KOPT-K1 (cell line): ENCODE results near the gene ANKRD63.

Experiments
- H3K27ac ChIP-seq: fragments of 200-600 bp; sonication (generic); 2 replicates; pipeline ENCODE4 v1.5.1; 2016; ENCODE audit warnings: antibody characterized with exemption, mild to moderate bottlenecking, low read depth, low read length; ENCODE audit not compliant: poor library complexity, severe bottlenecking
- H3K36me3 ChIP-seq: fragments of 200-600 bp; sonication (generic); 2 replicates; pipeline ENCODE4 v1.5.1; 2017; ENCODE audit warnings: antibody characterized with exemption, mild to moderate bottlenecking, low read length, moderate library complexity; ENCODE audit not compliant: insufficient read depth
- H3K9me3 ChIP-seq: fragments of 200-600 bp; sonication (generic); 2 replicates; pipeline ENCODE4 v1.5.1; 2017; ENCODE audit warnings: antibody characterized with exemption, low read length, mild to moderate bottlenecking; ENCODE audit not compliant: insufficient read depth, poor library complexity, severe bottlenecking

The ANKRD63 gene

DNA sequence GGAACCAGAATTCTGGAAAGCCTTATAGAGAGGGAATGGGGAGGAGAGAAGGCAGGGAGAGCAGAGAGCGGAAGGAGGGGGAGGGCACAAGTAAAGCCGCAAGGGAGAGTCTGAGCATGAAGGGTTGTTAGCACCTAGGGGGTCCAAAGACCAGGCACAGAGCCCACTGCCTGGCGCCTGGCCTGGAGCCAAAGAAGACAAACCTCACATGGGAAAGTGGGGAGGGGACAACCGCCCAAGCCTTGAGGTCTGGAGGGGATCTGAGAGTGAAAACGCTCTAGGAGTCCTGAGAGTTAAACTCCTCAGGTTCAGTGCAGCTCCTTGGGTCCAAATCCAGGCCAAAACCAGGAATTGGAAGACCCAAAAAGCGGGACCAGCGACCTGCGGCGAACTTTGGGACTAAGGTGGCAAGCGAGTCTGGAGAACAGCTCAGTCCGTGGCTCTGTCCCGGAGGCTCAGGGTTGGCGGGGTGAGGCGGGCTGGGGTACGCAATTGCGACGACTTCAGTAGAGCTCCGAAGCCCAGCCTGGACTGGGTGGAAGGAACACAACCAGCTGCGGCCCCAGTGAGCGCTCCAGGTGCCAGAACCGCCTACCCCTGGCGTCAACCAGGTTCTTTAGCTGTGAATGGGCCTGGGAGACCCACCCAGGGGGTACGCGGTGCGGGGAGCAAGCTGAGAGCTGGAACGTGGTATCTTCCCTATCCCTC, 39.8 kb upstream of the ANKRD63 start:
- no peak overlapping the region for H3K27ac ChIP-seq
- H3K36me3 ChIP-seq = no peaks in the 10 kb centered on the region
- no peaks in the 10 kb centered on the region for H3K9me3 ChIP-seq

GRCh38 chr15:40320931-40321371, 38.1 kb upstream of the ANKRD63 start:
- no peak overlapping the region for H3K27ac ChIP-seq
- H3K9me3 ChIP-seq = no peaks in the 10 kb centered on the region

DNA sequence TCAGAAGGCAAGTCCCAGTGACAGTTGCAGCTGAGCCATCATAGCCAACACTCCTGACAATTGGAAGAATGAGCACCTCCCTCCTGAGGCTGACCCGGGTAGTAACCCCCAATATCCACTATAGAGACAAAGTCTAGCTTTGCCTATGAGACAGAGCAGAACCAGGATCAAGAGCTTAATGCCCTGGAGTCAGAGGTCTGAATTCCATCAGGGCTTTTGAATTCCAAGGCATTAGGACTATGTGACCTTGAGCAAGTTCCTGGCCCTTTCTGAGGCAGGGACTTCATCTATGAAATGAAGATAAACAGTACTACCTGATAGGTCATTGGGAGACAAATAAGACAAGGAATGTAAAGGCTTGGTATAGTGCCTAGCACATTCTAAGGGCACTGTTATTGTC, 37.5 kb upstream of the ANKRD63 start:
- Histone ChIP-seq H3K27ac (no peak overlapping the region), H3K36me3 (no peaks in the 10 kb centered on the region)

More at GRCh38 chr15:40320931-40321371, 38.1 kb upstream of the ANKRD63 start:
- H3K36me3 ChIP-seq = no peaks in the 10 kb centered on the region

GRCh38 chr15:40317580-40317979, 34.7 kb upstream of the ANKRD63 start:
- no peaks in the 10 kb centered on the region for H3K36me3 ChIP-seq
- no peak overlapping the region for H3K27ac ChIP-seq
- H3K9me3 ChIP-seq = no peaks in the 10 kb centered on the region

More for the DNA sequence above, 37.5 kb upstream of the ANKRD63 start:
- no peaks in the 10 kb centered on the region for H3K9me3 ChIP-seq

DNA sequence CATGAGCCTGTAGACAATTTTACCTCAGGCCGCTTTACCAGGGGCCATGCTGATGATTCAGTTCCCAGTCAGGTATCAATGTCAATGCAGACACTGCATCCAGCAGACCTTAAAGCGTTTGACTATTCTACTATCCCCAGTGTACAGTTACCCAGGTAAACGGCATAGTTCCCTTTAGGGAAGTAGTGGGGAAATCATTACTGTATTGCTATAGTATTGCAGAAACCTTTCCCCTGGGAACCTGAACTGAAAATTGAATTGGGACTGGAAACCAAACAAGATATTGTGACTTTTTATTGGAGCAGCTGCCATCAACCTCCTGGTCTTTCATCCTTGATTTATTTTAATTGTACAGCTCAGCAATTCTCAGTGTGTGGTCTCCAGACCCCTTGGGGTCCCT, 34.1 kb upstream of the ANKRD63 start:
- no peak overlapping the region for H3K27ac ChIP-seq
- H3K9me3 ChIP-seq = no peaks in the 10 kb centered on the region
- no peaks in the 10 kb centered on the region for H3K36me3 ChIP-seq

DNA sequence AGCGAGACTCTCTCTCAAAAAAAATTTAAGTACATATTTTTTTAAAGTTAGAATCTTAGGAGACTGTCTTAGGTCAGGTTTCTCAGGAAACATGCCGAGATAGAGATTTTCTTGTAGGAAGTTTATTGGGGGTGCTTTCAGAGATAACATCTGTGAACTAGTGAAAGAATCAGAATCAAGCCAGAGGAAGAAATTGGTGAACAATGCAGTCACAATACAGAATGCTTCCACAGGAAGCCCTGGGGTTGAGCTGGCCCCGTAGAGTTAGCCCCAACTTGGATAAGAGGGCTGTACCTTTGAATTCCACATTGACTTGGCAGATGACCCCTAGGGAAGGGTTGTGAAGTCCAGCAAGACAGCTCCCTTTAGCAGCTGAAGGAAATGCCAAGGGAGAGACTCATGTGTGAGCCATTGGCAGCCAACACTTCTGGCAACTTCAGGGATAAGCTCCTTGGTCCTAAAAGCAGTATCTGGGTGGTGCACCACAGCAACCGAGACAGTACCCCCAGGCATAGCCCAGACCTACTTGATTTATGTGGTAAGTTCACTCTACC, 31.9 kb upstream of the ANKRD63 start:
- no peaks in the 10 kb centered on the region for H3K9me3 ChIP-seq
- no peak overlapping the region for H3K27ac ChIP-seq
- H3K36me3 ChIP-seq = no peaks in the 10 kb centered on the region

GRCh38 chr15:40313531-40314398, 30.9 kb upstream of the ANKRD63 start:
- Histone ChIP-seq H3K36me3 (no peaks in the 10 kb centered on the region), H3K27ac (no peak overlapping the region), H3K9me3 (no peaks in the 10 kb centered on the region)

GRCh38 chr15:40312370-40313158, 29.7 kb upstream of the ANKRD63 start:
- Histone ChIP-seq H3K36me3 (no peaks in the 10 kb centered on the region), H3K9me3 (no peaks in the 10 kb centered on the region), H3K27ac (no peak overlapping the region)

- no peaks in the 10 kb centered on the region for H3K36me3 ChIP-seq
- no peak overlapping the region for H3K27ac ChIP-seq
- no peaks in the 10 kb centered on the region for H3K9me3 ChIP-seq
Measured at GRCh38 chr15:40310993-40311392, 28.1 kb upstream of the ANKRD63 start.

GRCh38 chr15:40310001-40310959, 27.4 kb upstream of the ANKRD63 start:
- H3K36me3 ChIP-seq = no peaks in the 10 kb centered on the region
- H3K9me3 ChIP-seq = no peaks in the 10 kb centered on the region
- H3K27ac ChIP-seq = no peak overlapping the region

GRCh38 chr15:40309344-40309862, 26.5 kb upstream of the ANKRD63 start:
- Histone ChIP-seq H3K27ac (peak overlapping the region; percentile 99), H3K9me3 (no peaks in the 10 kb centered on the region), H3K36me3 (no peaks in the 10 kb centered on the region)

GRCh38 chr15:40307421-40308211, 24.8 kb upstream of the ANKRD63 start, which contains the start of gene PLCB2:
Gene PLCB2, minus strand, starts transcription at chr15:40307935. Its CDS starts 263 bp downstream, at chr15:40307672.
- Histone ChIP-seq H3K36me3 (peaks cover 12% of the 10 kb centered on the region; the same call in 1 of the 2 replicates), H3K27ac (peak within 1 kb of the TSS; percentile 99)

DNA sequence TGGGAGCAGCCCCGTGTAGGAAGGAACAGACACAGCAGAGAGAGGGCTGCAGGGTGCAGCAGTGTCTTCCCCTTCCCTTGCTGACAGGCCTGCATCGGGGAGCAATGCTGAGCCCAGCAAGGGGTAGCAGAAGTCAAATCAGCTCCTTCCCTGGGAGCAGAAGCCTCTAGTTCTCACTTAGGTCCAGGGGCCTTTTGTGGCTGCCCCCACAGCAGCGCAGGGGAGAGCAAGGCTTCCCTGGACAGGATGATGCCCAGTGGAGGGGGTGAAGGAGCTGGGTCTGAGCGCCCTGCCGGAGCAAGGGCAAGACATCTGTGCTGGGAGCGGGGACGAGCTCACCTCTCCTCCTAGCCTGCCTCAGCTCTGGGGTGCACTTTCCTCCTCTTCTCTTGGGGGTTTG, 24.0 kb upstream of the ANKRD63 start:
- Histone ChIP-seq H3K36me3 (peaks cover 19% of the 10 kb centered on the region; the same call in 1 of the 2 replicates), H3K27ac (peak overlapping the region; percentile 99), H3K9me3 (no peaks in the 10 kb centered on the region)

More at GRCh38 chr15:40307421-40308211, 24.8 kb upstream of the ANKRD63 start, which contains the start of gene PLCB2:
- no peaks in the 10 kb centered on the region for H3K9me3 ChIP-seq
